Activated CD4-positive, CD25-positive, alpha-beta regulatory T cell treated with anti-CD3 and anti-CD28 coated beads, Interleukin-2, amount 50 U/mL, for 16 hours (primary cell): ENCODE results near the gene LARP6.
"Not testable (repeated sequence)": the region's sequence is repeated elsewhere in the genome, so short reads cannot be mapped to it uniquely, and the experiment has no call there.

Source experiments
- DNase-seq: peaks from one replicate; pipeline ENCODE4 v3.0.0-alpha.2; 2020; ENCODE audit warnings: low read depth, low spot score

The LARP6 gene

DNA sequence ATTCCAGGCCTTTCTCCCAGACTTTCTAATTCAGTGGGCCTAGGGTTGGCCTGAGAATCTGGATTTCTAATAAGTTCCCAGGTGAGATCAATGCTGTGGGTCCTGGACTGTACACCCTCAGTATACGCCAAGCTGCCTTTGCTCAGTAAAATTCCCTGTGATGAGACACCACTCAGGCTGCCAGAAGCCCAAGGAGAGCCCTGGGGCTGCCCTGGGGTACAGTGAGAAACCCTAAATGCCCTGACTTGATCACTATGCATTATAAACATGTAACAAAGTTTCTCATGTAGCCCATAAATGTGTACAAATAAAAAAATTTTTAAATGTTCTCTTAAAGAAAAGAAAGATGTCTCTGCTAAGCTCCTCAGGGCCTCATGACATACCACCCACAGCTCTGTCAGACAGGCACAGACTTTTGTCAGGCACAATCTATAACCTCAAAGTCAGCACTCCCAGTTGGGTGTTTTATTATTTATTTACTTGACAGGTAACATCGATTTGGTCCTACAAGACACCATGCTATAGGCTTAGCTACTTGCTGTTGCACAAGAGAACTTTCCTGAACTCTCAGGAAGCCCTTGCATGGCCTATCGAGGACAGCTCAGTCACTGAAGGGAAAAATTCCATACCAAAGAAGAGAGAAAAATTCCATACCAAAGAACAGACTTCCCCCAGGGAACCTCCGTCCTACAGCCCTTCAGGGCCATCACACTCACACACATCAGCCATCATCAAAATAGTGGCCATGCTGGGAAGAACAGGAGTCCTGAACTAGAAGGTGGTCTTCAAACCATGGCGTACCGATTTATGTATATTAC, 22.7 kb downstream of the LARP6 start:
- DNase-seq = no peak

DNA sequence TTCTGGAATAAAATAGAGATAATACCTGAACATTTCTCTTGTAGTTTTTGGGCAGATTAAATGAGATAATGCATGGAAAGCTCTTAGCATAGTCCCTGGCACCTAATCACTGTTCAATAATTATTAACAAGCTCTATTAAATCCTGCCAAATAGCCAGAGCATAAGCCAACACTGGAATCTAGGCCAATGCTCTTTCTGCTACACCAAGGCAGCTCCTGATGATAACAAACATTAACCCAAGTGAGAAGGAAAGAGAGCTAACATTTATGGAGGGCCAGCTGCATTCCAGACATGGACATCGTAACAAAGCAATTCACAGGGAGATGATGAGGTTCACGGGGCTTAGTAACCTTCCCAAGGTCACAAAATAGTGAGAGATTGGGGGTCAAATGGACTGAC, 23.3 kb downstream of the LARP6 start:
- no peak for DNase-seq

- no peak for DNase-seq
These were observed 24.4 kb downstream of the LARP6 start for GRCh38 chr15:70829371-70830166.

GRCh38 chr15:70827721-70828120, 26.2 kb downstream of the LARP6 start:
- DNase-seq = no peak

DNA sequence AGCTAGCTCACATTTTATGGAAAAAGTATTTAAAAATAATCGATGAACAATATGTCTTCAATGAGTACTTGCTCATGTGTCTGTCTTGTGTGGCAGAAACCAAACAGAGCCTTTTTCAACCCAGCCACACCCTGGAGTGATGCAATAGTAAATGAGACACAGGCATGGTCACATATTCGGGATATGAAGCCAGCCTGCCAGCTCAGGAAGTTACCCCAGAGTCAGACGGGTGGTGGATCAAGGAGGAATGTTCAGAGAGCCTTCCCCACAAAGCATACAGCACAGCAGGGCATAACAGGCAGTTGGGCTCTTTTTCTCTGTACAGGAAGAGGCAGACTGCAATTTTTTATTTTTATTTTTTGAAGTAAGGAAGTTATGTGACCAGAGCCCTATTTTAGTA, 27.3 kb downstream of the LARP6 start:
- DNase-seq = no peak

- DNase-seq = no peak
These were observed 28.1 kb downstream of the LARP6 start for GRCh38 chr15:70825841-70826240.

- no peak for DNase-seq
These were observed 30.8 kb downstream of the LARP6 start for GRCh38 chr15:70823196-70823595.

DNA sequence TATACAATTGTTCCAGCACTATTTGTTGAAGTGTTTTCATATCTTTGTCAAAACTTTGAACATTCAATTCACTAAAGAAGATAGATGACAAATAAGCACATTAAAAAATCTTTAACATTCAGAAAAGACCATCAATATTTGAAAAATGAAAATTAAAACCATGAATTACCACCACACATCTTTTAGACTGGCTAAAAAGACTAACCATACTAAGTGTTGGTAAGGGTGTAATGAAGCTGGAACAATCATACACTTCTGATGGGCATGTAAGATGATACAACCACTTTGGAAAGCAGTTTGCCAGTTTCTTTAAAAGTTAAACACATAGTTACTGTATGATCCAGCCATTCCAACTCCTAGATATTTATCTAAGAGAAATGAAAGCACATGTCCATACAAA, 33.7 kb downstream of the LARP6 start:
- no peak for DNase-seq

- no peak for DNase-seq
These were observed 35.4 kb downstream of the LARP6 start for GRCh38 chr15:70818580-70818979.

DNA sequence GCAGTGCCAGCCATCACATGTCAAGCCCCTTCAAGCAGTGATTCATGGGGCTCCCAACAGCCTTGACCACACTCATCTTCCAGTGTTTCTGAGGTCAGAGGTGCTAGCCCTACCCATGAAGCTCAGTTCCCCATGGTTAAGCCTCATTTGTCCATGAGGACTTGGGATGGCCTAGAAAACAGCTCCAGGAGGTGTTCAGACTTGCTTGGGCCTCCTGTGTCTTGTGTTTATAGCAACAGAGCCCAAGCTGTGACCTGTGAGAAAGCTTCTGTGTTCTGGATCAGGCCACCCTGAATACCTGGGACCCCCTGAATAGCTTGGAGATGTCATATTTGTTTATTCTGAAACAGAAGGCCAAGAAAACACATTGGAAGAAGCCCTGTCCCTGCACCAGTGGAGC, 36.7 kb downstream of the LARP6 start:
- no peak for DNase-seq

GRCh38 chr15:70815604-70816003, 38.4 kb downstream of the LARP6 start:
- no peak for DNase-seq

GRCh38 chr15:70815011-70815410, 38.9 kb downstream of the LARP6 start:
- not testable (repeated sequence) for DNase-seq

DNA sequence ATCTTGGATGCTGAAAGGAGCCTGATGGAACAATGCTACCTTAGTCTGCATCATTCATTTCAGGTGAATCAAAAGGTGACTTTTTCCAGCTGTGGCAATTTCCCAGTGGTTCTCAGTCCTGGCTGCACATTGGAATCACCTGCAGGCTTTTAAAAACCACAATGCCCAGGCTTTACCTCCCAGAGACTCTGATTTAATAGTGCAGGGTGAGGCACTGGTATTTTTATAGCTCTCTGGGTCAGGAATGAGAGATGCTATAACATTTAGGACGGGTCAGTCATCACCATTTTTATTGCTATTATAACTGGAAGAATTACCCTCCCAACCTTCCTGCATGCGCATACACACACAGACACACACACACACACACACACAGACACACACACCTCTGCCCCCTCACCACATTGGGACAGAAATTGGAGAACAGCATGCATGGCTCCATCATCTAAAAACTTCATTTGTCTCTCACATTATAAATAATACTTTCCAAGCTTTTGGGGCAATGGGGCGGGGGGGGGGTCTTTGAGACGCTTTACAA, 41.1 kb downstream of the LARP6 start:
- DNase-seq = no peak

DNA sequence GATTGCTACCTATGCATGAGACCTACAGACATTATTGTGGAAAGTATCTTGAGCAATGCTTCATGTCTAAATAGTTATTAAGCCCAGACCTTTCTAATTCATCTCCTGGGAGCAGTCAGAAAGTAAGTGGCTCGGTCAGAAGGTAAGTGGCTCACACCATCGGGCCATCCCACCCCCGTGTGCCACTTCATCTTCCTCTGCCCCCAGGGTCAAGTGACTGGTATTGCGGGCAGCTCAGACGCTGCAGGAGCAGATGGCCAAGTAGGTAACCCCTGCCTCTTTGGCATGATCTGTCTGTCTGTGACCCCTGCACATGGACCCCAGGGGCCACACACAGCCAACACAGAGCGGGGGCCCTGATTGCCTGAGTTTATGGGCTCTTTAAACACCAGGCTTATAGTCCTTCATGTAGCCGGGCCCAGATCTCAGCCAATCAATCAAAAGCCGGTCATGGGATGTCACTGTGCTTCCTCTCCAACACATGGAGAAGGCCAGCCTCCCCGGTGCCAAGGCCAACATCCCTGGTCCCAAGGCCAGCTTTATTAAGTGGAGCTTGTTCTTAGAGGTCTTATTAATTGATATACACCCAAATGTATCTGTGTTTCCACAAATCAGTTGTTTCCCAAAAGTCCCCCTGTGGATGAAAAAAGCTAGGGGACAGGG, 42.9 kb downstream of the LARP6 start:
- DNase-seq = no peak

- no peak for DNase-seq
These were observed 46.8 kb downstream of the LARP6 start for GRCh38 chr15:70806992-70807712.

- not testable (repeated sequence) for DNase-seq
These were observed 49.6 kb downstream of the LARP6 start for GRCh38 chr15:70804388-70804787.

- DNase-seq = no peak
These were observed 51.3 kb downstream of the LARP6 start for GRCh38 chr15:70802629-70803028.

- no peak for DNase-seq
These were observed 52.8 kb downstream of the LARP6 start for GRCh38 chr15:70801109-70801508.

DNA sequence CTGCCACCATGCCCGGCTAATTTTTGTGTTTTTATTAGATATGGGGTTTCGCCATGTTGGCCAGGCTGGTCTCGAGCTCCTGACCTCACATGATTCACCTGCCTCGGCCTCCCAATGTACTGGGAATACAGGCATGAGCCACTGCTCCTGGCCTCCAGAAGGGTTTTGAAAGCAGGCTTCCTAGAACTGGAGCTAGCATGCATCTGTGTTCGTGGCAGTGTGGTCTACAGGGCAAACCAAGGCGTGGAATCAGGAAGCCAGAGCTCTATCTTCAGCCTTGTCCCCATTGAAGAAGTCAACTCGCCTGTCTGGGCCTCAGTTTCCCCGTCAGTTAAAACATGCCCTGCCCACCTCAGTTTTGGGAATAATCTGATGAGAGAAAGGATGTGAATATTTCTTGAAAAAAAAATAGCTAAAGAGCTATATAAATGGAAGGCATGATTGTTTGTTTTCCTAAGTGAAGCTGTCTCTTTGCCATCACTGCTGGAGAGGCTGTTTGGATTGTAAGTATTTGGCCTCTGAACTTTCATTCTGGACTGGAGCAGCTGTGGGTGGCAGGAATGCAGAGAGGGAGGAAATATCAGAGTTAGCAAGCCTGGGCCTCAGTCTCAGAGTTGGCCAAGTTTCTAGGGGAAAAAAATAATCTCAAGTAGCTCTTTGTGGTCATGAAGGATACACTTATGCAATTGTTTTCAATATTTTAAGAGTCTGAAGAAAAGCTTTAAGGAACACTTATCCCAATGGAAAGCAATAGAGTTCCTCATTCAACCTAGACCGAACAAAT, 54.1 kb downstream of the LARP6 start:
- no peak for DNase-seq

DNA sequence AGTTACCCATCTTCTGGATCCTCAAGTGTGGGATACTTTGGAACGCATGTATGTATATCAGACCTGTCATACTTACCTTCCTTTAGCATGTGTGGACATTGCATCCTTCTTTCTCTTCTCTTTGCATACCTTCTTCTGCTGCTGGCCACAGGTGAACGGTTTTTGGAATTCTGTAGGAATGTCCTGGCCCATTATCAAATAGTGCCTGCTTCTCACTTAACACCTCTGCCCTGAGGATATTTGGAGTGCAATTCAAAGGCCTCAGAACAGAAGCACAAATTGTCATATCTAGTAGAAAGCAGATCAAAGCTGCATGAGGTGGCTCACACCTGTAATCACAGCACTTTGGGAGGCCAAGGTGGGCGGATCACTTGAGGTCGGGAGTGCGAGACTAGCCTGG, 56.5 kb downstream of the LARP6 start:
- DNase-seq = no peak
